HUDEP-2 (cell line): ENCODE data around the gene GRID1.

ENCODE experiments used
- DNase-seq, 76 experiments: peaks; one replicate each; lab custom pipeline; 2025; ENCODE audit not compliant: unreplicated experiment in 76 of 76; lab: John Stamatoyannopoulos, UW

GRID1 gene

GRCh38 chr10:86234107-86234506 lies 132.5 kb downstream of the GRID1 start:
- no peak for DNase-seq

DNA sequence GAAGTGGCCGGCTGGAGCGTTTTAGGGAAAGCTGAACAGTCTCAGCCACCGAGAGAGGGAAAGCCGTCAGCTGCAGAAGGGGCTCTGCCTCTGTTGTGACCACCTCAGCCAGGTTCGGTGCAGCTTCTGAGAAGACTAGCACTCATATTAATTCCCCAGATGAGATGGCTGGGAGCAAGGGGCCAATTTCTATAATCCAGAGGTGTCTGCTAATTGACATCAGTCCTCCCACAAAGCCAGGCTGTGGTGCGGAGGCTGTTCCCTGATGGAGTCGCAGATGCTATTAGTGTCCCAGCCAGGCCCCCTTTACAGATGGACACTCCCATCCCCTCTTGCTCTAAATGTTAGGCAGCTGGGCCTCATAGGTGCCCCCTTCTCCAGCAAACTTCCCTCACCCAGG lies 133.5 kb downstream of the GRID1 start:
- DNase-seq, result no peak

- no peak for DNase-seq
Measured at GRCh38 chr10:86232644-86233043, 134.0 kb downstream of the GRID1 start.

- no peak for DNase-seq
Measured at GRCh38 chr10:86231796-86232560, 134.6 kb downstream of the GRID1 start.

- no peak for DNase-seq
Measured at GRCh38 chr10:86230557-86231180, 135.9 kb downstream of the GRID1 start.

DNA sequence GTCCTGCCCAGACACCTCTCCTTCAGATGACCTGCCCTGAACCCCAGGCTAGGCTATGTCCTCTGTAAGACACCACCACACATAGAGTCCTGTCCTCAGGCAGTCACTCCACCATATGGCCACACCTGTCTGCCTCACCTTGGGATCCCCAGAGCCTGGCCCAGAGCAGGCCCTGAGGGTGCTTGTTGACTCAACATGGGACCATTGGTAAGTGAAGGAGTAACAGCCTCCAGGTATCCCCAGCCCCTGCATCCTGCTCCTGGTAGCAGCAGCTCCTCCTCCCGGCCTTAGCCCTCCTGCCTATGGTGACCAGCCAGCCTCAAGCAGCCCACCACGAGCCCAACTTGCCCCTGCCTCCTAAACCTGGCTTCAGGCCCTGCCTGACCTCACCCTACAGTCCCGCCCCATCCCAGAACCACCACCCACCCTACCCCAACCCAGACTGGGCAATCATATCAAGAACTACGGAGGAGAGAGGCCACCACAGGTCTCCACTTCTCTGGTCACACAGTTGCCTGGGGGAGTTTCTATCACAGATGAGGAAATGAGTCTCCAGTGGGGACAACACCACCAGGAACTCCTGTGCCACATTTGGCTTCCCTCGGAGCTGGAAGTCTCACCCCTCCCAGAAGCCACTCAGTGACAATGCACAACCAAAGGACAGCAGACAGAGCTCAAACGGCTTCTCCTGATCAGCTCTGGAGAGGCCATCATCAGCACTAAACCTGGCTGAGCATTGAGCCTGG lies 136.6 kb downstream of the GRID1 start:
- no peak for DNase-seq

DNA sequence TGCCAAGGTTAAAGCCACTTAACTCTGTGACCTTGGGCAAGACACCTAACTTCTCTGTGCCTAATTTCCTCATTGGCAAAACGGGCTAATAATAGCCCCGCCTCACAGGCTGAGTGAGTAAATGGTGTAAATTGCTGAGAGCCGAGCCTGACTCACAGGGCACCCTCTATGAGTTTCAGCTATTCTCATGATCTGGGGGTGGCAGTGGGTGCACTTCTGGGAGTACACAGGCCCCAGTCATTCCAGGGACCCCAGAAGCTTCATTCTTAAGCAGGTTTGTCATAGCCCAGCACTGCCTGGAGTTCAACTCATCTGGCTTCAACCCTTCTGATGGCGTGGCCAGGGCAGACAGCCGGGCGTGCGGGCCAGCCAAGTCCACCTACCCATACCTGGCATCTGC lies 137.2 kb downstream of the GRID1 start:
- DNase-seq, result no peak

- DNase-seq, result no peak
Measured at GRCh38 chr10:86227501-86228258, 138.9 kb downstream of the GRID1 start.

DNA sequence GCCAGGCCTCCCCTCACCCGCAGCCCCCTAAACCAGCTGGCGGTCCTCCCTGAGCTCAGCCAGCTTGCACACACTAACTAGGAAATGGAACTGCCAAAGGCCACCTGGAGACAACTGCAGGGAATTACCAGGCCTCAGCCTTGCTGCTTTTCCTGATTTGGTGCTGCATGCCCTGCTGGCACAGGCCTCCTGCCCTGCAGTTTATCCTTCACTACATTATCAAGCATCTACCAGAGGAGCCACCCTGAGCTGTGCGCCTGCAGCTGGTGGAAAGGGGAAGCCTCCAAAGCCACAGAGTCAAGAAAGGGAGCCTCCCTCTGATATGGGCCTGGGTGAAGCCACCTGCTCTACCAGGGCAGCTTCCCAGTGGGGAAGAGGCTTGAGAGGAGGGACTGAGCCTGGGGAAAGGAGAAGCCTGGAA lies 139.8 kb downstream of the GRID1 start:
- peak in 1 of 76 experiments; percentile 3 for DNase-seq

GRCh38 chr10:86226016-86226415 lies 140.6 kb downstream of the GRID1 start:
- no peak for DNase-seq

- no peak for DNase-seq
Measured at GRCh38 chr10:86225103-86225782, 141.4 kb downstream of the GRID1 start.

DNA sequence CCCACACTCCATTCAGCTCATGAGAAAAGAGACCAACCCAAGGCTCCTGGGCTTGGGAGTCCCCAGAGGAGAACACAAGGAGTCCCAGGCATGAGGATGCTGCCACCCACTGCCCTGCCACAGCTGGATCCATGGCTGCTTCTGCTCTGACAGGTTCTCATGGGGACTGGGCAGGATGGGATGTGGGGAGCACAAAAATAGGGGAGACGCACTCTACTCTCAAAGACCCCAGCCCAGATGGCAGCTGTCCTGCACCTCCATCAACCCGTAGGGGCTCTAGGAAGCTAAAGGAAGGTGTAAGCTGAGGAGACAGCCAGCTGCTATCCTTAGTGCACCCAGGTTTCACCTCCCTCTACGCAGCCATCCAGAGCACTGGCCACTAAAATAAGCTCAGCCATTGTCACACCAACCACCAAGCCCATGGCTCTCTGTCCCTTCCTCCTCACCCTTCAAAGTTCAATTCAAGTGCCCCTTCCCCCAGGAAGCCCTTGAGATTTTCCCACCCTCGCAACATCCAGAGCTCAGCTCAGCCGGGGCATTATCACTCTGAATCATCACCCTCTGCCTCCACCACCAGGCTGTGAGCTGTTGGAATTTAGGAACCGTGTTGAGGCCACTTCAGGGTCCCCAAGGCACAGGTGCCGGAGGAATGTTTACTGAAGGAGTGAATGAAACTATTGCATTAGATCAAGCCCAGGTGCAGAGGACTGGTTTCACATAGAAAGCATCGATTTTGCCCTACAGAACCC lies 142.1 kb downstream of the GRID1 start:
- no peak for DNase-seq

GRCh38 chr10:86223256-86223655 lies 143.3 kb downstream of the GRID1 start:
- no peak for DNase-seq

DNA sequence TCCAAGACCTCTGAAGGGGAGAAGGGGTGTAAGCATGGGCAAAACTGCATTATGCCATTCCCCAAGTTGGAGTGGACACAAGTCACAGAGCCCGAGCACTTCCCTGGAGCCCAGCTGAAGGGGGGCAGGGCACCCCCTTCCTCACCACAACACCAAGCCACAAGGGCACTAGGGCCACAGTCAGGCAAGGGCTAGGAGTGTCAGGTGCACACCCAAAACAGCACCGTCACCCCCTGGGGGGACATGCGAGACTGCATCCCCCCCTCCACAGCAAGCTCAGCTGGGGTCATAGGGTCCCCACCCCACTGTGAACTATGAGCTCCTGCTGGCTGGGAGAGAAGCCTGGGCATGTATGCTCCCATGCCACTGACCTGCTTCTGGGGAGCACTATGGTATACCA lies 143.9 kb downstream of the GRID1 start:
- no peak for DNase-seq

DNA sequence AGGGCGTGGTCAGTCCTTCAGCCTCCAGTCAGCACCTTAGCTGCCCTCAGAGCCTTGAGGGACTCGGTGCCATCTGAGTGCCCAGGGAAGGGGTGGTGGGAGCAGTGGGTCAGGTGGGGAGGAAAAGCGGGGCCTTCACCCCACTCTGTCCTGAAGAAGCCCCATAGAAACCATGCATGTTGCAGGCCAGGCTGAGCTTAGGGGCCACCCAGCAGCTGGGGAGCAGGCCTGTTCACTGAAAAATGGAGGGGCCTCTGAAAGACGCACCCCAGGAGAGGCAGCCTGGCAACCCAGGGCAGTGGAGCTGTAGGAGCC lies 144.3 kb downstream of the GRID1 start:
- DNase-seq, result no peak

DNA sequence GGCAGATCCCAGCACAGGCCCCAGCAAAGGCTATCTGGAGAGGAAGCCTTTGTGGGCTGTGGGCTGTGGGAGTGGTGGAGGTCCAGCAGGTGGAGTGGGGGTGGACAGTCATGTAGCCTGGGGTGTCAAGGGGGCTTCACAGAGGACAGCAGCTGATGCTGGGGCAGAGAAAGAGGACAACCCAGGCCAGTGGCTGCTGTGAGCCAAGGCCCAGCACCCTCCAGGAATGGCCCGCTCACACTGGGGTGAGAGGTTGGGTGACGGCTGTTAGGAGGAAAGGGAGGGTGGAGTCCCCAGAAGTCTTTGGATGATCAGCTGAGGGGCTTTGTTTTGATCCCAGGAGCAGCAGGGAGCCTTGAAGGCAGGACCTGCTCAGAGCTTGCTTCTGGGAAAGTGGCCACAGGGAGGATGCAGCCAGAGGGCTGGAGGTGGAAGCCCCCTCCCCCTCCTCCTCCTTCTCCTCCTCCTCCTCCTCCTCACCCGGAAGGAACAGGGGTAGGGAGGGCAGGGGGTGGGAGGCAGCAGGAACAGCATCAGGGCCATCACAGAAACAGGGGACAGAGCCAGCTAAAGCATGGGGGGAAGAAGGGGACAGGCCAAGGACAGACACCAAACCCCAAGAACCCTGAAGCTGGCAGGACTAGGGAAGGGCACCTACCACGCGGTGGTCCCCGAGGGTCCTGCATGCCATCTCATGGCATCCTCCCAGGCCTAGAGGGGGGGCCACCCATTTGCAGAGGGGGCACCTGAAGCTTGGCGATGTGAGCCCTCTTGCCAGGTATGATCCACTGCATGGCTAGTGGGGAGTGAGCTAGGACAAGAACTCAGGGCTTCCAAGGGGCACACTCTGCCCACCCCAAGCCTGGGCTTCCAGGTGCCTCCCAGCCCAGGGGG lies 144.9 kb downstream of the GRID1 start:
- no peak for DNase-seq

- DNase-seq, result no peak
Measured at GRCh38 chr10:86220626-86221025, 146.0 kb downstream of the GRID1 start.

- DNase-seq, result no peak
Measured at GRCh38 chr10:86219271-86219670, 147.3 kb downstream of the GRID1 start.

DNA sequence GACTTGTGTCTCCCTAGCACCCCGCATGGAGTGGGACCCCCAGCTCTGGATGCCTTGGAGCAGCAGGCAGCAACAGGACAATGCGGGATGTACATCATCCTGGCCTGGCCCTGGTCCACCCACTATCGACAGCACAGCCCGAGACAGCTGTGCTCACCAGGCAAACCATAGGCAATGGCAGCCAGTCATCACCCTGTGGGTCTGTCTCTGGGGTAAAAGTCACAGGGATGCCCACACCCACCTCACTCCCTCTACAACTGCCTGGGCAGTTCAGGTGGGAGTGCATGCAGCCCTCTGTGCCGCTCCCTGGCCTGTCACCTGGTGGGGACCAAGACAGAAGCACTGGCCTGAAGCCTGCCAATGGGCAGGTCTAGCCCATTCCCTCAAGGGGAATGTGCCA lies 147.8 kb downstream of the GRID1 start:
- DNase-seq, result no peak
